Measurements from ENCODE around the gene TSPAN7.

DNA sequence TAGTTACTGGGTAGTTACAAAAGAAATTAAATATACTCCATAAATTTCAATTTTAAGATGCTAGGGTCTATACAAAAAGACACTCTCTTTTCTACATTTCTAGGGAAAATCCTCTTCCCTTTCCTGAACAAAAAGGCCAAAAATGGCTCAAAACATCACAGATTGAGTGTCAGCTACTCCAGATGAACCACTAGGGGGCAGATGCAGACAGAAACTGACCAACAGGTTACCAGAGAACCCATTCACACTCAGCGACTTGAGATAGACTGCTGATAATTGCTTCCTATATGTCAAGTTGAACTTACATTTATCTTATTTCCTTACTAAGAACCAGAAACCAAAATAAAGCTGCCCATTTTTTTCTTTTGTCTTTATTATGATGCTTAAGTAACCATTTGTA, 156.5 kb downstream of the TSPAN7 start:
- TF ChIP-seq, protein P1, sequence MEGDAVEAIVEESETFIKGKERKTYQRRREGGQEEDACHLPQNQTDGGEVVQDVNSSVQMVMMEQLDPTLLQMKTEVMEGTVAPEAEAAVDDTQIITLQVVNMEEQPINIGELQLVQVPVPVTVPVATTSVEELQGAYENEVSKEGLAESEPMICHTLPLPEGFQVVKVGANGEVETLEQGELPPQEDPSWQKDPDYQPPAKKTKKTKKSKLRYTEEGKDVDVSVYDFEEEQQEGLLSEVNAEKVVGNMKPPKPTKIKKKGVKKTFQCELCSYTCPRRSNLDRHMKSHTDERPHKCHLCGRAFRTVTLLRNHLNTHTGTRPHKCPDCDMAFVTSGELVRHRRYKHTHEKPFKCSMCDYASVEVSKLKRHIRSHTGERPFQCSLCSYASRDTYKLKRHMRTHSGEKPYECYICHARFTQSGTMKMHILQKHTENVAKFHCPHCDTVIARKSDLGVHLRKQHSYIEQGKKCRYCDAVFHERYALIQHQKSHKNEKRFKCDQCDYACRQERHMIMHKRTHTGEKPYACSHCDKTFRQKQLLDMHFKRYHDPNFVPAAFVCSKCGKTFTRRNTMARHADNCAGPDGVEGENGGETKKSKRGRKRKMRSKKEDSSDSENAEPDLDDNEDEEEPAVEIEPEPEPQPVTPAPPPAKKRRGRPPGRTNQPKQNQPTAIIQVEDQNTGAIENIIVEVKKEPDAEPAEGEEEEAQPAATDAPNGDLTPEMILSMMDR (IDR thresholded peaks at IDR 0.05) = no peak
- TF ChIP-seq POLR2A (IDR thresholded peaks at IDR 0.05) = no peak

All from suprapubic skin (tissue), 3 donors.